H1 (cell line): ENCODE results near the gene DELE1. TPM values are rescaled to one million over a fixed set of nuclear protein-coding genes. Genes with fewer than 3 reads are reported as not detected.

Source experiments
- CTCF ChIA-PET: fragments of 300-600 bp; sonication (Branson Sonifier 250); formaldehyde crosslinking; loops from one replicate; lab custom pipeline; 2021; ENCODE audit not compliant: partially characterized antibody; lab: Charles Lee
- POLR2A ChIA-PET: fragments of 300-600 bp; sonication (Branson Sonifier 250); formaldehyde crosslinking; loops from one replicate; lab custom pipeline; 2021; ENCODE audit warnings: inconsistent platforms; ENCODE audit not compliant: partially characterized antibody; lab: Charles Lee
- DNase-seq, 2 experiments: peaks; one replicate each; pipeline versions ENCODE4 v3.0.0 to v3.0.0-alpha.2; 2010 to 2022; ENCODE audit warnings: low spot score in 2 of 2, low read depth in 1 of 2, mixed read lengths in 1 of 2
- FAIRE-seq: peaks from 2 replicates; lab custom pipeline; 2011; peaks lifted over from hg19 to GRCh38; lab: Jason Lieb, UNC
- H2AFZ ChIP-seq: 2 replicates; pipeline ENCODE4 v1.8.1; 2012; ENCODE audit warnings: low read length, inconsistent platforms
- H2AK5ac ChIP-seq: 2 replicates; pipeline ENCODE4 v1.6.1; 2013; ENCODE audit warnings: low read depth, low read length
- H2BK120ac ChIP-seq: replicated peaks from 2 replicates; pipeline ENCODE3; 2013; ENCODE audit warnings: low read depth, low read length, inconsistent platforms
- H2BK12ac ChIP-seq: 2 replicates; pipeline ENCODE4 v1.6.1; 2013; ENCODE audit warnings: low read depth, low read length
- H2BK15ac ChIP-seq: 2 replicates; pipeline ENCODE4 v1.6.1; 2013; ENCODE audit warnings: low read length
- H2BK20ac ChIP-seq: 2 replicates; pipeline ENCODE4 v1.6.1; 2013; ENCODE audit warnings: low read length
- H2BK5ac ChIP-seq: 2 replicates; pipeline ENCODE4 v1.6.1; 2013; ENCODE audit warnings: low read depth, low read length
- H3K14ac ChIP-seq: 2 replicates; pipeline ENCODE4 v1.6.1; 2013; ENCODE audit warnings: inconsistent platforms; ENCODE audit not compliant: insufficient read length
- H3K18ac ChIP-seq: 2 replicates; pipeline ENCODE4 v1.6.1; 2013; ENCODE audit warnings: low read length; ENCODE audit errors: extremely low read depth
- H3K23ac ChIP-seq: 2 replicates; pipeline ENCODE4 v1.6.1; 2013; ENCODE audit warnings: inconsistent platforms; ENCODE audit not compliant: insufficient read length
- H3K23me2 ChIP-seq: 2 replicates; pipeline ENCODE4 v1.6.1; 2013; ENCODE audit warnings: low read depth, low read length
- H3K27ac ChIP-seq: 2 replicates; pipeline ENCODE4 v1.6.1; 2011; ENCODE audit warnings: low read depth, low read length, inconsistent platforms
- H3K27me3 ChIP-seq, 4 experiments: replicated peaks in 1 of 4; 1 replicate in 1 of 4; 2 replicates in 3 of 4; pipeline versions ENCODE4 v1.6.1 to v1.8.1; 2011 to 2013; ENCODE audit warnings: low read length in 3 of 4, mild to moderate bottlenecking in 3 of 4, inconsistent platforms in 2 of 4, mixed read lengths in 2 of 4, moderate library complexity in 1 of 4; ENCODE audit not compliant: control insufficient read depth in 3 of 4, insufficient read depth in 3 of 4; ENCODE audit errors: extremely low read depth in 1 of 4
- H3K36me3 ChIP-seq, 4 experiments: 2 replicates each; pipeline versions ENCODE4 v1.6.1 to v1.8.1; 2011 to 2013; ENCODE audit warnings: mild to moderate bottlenecking in 4 of 4, low read length in 3 of 4, moderate library complexity in 2 of 4, control low read depth in 1 of 4, inconsistent platforms in 1 of 4; ENCODE audit not compliant: insufficient read depth in 4 of 4, control insufficient read depth in 2 of 4
- H3K4ac ChIP-seq: replicated peaks from 2 replicates; pipeline ENCODE3; 2013; ENCODE audit warnings: low read length, low read depth, mixed read lengths, inconsistent platforms; ENCODE audit not compliant: insufficient read length
- H3K4me1 ChIP-seq, 4 experiments: replicated peaks in 1 of 4; 1 replicate in 1 of 4; 2 replicates in 3 of 4; pipeline versions ENCODE4 v1.6.1 to v1.8.1; 2011 to 2013; ENCODE audit warnings: low read length in 3 of 4, inconsistent platforms in 2 of 4, mixed read lengths in 1 of 4; ENCODE audit not compliant: insufficient read depth in 4 of 4, control insufficient read depth in 3 of 4
- H3K4me2 ChIP-seq, 2 experiments: 2 replicates each; pipeline versions ENCODE4 v1.6.1 to v1.8.1; 2011 to 2013; ENCODE audit warnings: low read depth in 2 of 2, low read length in 2 of 2, control low read depth in 1 of 2, inconsistent platforms in 1 of 2, mild to moderate bottlenecking in 1 of 2; ENCODE audit not compliant: insufficient read depth in 1 of 2
- H3K4me3 ChIP-seq, 4 experiments: fragments of 200-600, 300-600 bp in 1 of 4; sonication (generic), shearing (Covaris generic), sonication (Bioruptor Twin) in 1 of 4; 2 replicates each; pipeline versions ENCODE4 v1.5.1 to v1.8.1; 2011 to 2016; ENCODE audit warnings: low read length in 4 of 4, low read depth in 3 of 4, control low read depth in 2 of 4, inconsistent platforms in 2 of 4, mild to moderate bottlenecking in 2 of 4, mixed read lengths in 1 of 4, moderate library complexity in 1 of 4; ENCODE audit not compliant: insufficient read depth in 2 of 4; ENCODE audit errors: extremely low read depth in 1 of 4
- H3K56ac ChIP-seq: replicated peaks from 2 replicates; pipeline ENCODE3; 2013; ENCODE audit warnings: low read depth, mild to moderate bottlenecking, mixed read lengths, low read length, inconsistent platforms; ENCODE audit not compliant: insufficient read length
- H3K79me1 ChIP-seq: 2 replicates; pipeline ENCODE4 v1.6.1; 2013; ENCODE audit warnings: low read depth, low read length, control low read depth
- H3K79me2 ChIP-seq, 2 experiments: 2 replicates each; pipeline versions ENCODE4 v1.6.1 to v1.8.1; 2012 to 2013; ENCODE audit warnings: low read length in 2 of 2, mild to moderate bottlenecking in 2 of 2, inconsistent platforms in 1 of 2; ENCODE audit not compliant: insufficient read depth in 2 of 2, control insufficient read depth in 1 of 2
- H3K9ac ChIP-seq, 4 experiments: replicated peaks in 1 of 4; 1 replicate in 1 of 4; 2 replicates in 3 of 4; pipeline versions ENCODE4 v1.6.1 to v1.8.1; 2011 to 2013; ENCODE audit warnings: low read depth in 3 of 4, low read length in 3 of 4, control low read depth in 2 of 4, mild to moderate bottlenecking in 2 of 4, moderate library complexity in 2 of 4, inconsistent platforms in 1 of 4; ENCODE audit errors: extremely low read depth in 1 of 4
- H3K9me3 ChIP-seq, 2 experiments: 2 replicates each; pipeline versions ENCODE4 v1.6.1 to v1.8.1; 2012 to 2013; ENCODE audit warnings: mild to moderate bottlenecking in 2 of 2, moderate library complexity in 2 of 2, control low read depth in 1 of 2, inconsistent platforms in 1 of 2, low read depth in 1 of 2, low read length in 1 of 2, mixed read lengths in 1 of 2; ENCODE audit not compliant: insufficient read depth in 2 of 2
- H4K20me1 ChIP-seq, 2 experiments: replicated peaks in 1 of 2; 2 replicates each; pipeline versions ENCODE3 to v1.8.1; 2011 to 2013; ENCODE audit warnings: inconsistent platforms in 2 of 2, low read length in 2 of 2, mild to moderate bottlenecking in 1 of 2; ENCODE audit not compliant: insufficient read depth in 2 of 2, control insufficient read depth in 1 of 2
- H4K5ac ChIP-seq: 2 replicates; pipeline ENCODE4 v1.6.1; 2013; ENCODE audit warnings: low read length, low read depth, mixed read lengths, inconsistent platforms; ENCODE audit not compliant: insufficient read length
- H4K8ac ChIP-seq: 2 replicates; pipeline ENCODE4 v1.8.0; 2013; ENCODE audit warnings: mild to moderate bottlenecking, moderate library complexity, low read length, inconsistent platforms; ENCODE audit not compliant: insufficient read depth; ENCODE audit errors: extremely low read depth
- H4K91ac ChIP-seq: replicated peaks from 2 replicates; pipeline ENCODE3; 2013; ENCODE audit warnings: low read length, mixed read lengths, inconsistent platforms; ENCODE audit not compliant: insufficient read length
- BACH1 ChIP-seq: IDR thresholded peaks from 2 replicates; pipeline ENCODE4 v1.6.1; 2012; ENCODE audit warnings: low read length, improper control_type of control experiment
- EZH2 ChIP-seq: fragments of 200-600 bp; sonication (generic); IDR thresholded peaks from 2 replicates; pipeline ENCODE4 v1.7.1; 2012; ENCODE audit warnings: low read depth, mild to moderate bottlenecking, moderate library complexity, low read length, inconsistent platforms; ENCODE audit not compliant: severe bottlenecking
- GTF2F1 ChIP-seq: IDR thresholded peaks from 2 replicates; pipeline ENCODE4 v1.6.1; 2012; ENCODE audit warnings: low read depth, low read length, improper control_type of control experiment, borderline replicate concordance
- POLR2A ChIP-seq, 2 experiments: IDR thresholded peaks; 1 replicate in 1 of 2; 2 replicates in 1 of 2; pipeline ENCODE4 v1.6.1; 2011; ENCODE audit warnings: low read depth in 2 of 2, low read length in 2 of 2, mild to moderate bottlenecking in 2 of 2; ENCODE audit errors: control extremely low read depth in 1 of 2
- RFX5 ChIP-seq: IDR thresholded peaks from 2 replicates; pipeline ENCODE4 v1.6.1; 2011; ENCODE audit warnings: low read depth, low read length, improper control_type of control experiment, borderline replicate concordance
- WGBS, 2 experiments: shearing (Covaris generic) in 1 of 2; methylation state at CpG; one replicate each; pipeline versions ENCODE4 v1.1.6 to v1.1.7; 2013 to 2015; ENCODE audit warnings: low lambda C conversion rate in 2 of 2, mixed read lengths in 2 of 2, inconsistent platforms in 1 of 2, low coverage in 1 of 2, missing lambda C conversion rate in 1 of 2; ENCODE audit not compliant: insufficient replicate concordance in 2 of 2, insufficient coverage in 1 of 2, insufficient read length in 1 of 2; ENCODE audit errors: extremely low coverage in 1 of 2, missing lambda C conversion rate in 1 of 2; 5-methylcytosine and 5-hydroxymethylcytosine counted together
- long read RNA-seq, 2 experiments: library from RNA in 1 of 2; library from capped mRNA in 1 of 2; stranded (forward); transcript quantifications; one replicate each; pipeline ENCODE4 v2.0.0, GENCODE V29; 2021; ENCODE audit warnings: inconsistent platforms in 1 of 2
- polyA minus RNA-seq, 3 experiments: library from RNA; depleted of rRNA, polyadenylated mRNA; stranded (reverse); fragments of >200 nt; gene quantifications; 1 replicate in 2 of 3; 2 replicates in 1 of 3; pipeline ENCODE4 v1.2.3, GENCODE V29; 2011
- polyA plus RNA-seq, 7 experiments: library from polyadenylated mRNA; depleted of rRNA in 3 of 7; stranded (reverse) in 5 of 7; unstranded in 2 of 7; fragments of >200 nt in 5 of 7; fragments of 200-250 nt in 2 of 7; gene quantifications; 1 replicate in 5 of 7; 2 replicates in 1 of 7; 4 replicates in 1 of 7; pipeline versions ENCODE4 v1.2.1 to v1.2.3, GENCODE V29; 2011 to 2013; ENCODE audit warnings: missing spikeins in 2 of 7, mixed read lengths in 2 of 7
- total RNA-seq: library from RNA; stranded (reverse); fragmentation: NEBNext Ultra II Directional; extraction: Animal tissue kit (Norgen Biotek cat#: 25700); gene quantifications from 2 replicates; pipeline ENCODE4 v1.2.1, GENCODE V29; 2021

Gene DELE1, protein sequence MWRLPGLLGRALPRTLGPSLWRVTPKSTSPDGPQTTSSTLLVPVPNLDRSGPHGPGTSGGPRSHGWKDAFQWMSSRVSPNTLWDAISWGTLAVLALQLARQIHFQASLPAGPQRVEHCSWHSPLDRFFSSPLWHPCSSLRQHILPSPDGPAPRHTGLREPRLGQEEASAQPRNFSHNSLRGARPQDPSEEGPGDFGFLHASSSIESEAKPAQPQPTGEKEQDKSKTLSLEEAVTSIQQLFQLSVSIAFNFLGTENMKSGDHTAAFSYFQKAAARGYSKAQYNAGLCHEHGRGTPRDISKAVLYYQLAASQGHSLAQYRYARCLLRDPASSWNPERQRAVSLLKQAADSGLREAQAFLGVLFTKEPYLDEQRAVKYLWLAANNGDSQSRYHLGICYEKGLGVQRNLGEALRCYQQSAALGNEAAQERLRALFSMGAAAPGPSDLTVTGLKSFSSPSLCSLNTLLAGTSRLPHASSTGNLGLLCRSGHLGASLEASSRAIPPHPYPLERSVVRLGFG
- 59.6 and 61.4 TPM in 2 replicates for total RNA-seq
- polyA plus RNA-seq (2011; rRNA removed) = 114 and 132 TPM in 2 replicates
- polyA plus RNA-seq (2011; cell fraction: cytosol; rRNA removed) = 98.7 TPM
- polyA plus RNA-seq (2011; cell fraction: nucleus; rRNA removed) = 310 TPM
- polyA plus RNA-seq (2012, experiment 1 of 2) = 71.4 to 88.2 TPM (median 72.4 TPM) in 4 replicates
- 49.9 TPM for polyA plus RNA-seq (2012, experiment 2 of 2)
- polyA plus RNA-seq (2013, experiment 1 of 2) = 46.8 TPM
- polyA plus RNA-seq (2013, experiment 2 of 2) = 41.4 TPM
- 84.7 and 92.9 TPM in 2 replicates for polyA minus RNA-seq (2011; rRNA and poly(A)+ RNA removed)
- polyA minus RNA-seq (2011; cell fraction: cytosol; rRNA and poly(A)+ RNA removed) = 35.0 TPM
- polyA minus RNA-seq (2011; cell fraction: nucleus; rRNA and poly(A)+ RNA removed) = 93.7 TPM
- long read RNA-seq, experiment 1, full-length matches to known transcripts = 2 of 29 reads
- long read RNA-seq, experiment 1, partial matches to known transcripts = 14 of 29 reads
- long read RNA-seq, experiment 1, other reads (novel, unspliced or antisense) = 13 of 29 reads
- long read RNA-seq, experiment 2, full-length matches to known transcripts = 3 of 19 reads
- long read RNA-seq, experiment 2, partial matches to known transcripts = 7 of 19 reads
- long read RNA-seq, experiment 2, other reads (novel, unspliced or antisense) = 9 of 19 reads

DNA sequence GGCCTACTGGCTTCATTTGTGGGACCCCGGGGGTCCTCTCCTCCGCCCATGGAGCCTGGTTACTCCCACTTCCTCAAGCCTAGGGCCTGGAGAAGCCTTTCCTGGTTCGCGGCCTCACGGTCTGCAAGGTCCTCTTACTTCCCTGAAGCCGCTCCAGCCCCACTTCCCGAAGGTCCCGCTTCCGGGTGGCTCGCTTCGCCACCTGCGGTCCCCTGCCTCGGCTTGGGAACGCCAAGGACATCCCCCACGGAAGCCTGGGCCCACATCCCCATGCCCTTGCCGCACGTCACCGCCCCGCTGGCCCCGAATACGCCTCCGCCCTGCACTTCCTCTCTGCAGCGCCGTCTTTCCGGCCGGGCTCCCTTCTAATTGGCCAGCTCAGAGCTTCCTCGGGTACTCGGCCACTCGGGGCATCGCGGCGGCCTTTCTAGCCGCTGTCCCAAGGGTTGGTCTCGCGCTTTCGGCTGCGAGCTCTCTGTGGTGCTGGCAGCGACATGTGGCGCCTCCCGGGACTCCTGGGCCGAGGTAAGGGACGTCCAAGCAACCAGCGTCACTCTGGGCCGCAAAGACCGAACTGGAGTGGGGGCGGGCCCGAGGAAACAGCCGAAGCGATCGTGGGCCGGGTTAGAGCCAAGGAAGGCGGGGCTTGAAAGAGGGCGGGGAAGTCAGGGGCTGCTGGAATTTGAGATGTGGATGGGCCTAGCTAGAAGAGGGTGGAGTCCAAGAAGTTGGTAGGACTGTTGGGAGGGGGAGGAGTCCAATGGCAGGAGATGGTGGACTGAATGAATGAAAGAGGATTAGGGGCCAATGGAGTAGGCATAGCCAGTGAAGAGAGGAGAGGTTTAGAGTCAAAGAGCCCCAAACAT, at the start of gene DELE1:
DELE1 (plus strand) TSS at position 424 of the 866 bp plus-strand sequence; CDS start at position 495, 71 bp downstream.
- Histone ChIP-seq H3K23ac (no peak within 1 kb of the TSS), H4K8ac (peak within 1 kb of the TSS; percentile 94)
- WGBS, 2 experiments = 4% methylated on average over 53 of the region's 53 CpGs; no CpG with 5 or more reads in 1 of the 2 experiments
- no peak for TF ChIP-seq EZH2
- no peak for TF ChIP-seq RFX5
- peak; percentile 42; the same call in 1 of the 2 replicates for TF ChIP-seq BACH1
- 0 out of 2 replicates have a peak, but pooled peaks have one; percentile 17 for TF ChIP-seq GTF2F1
- peak in 1 of 2 experiments; percentile 84; a peak in 2 of 3 replicates for TF ChIP-seq POLR2A (IDR thresholded peaks at IDR 0.05; ENCODE audit: control extremely low read depth in 1 of 2, low read depth in 2 of 2, low read length in 2 of 2)

More for the DNA sequence above, at the start of gene DELE1:
- peak; percentile 69 to 90 for DNase-seq
- peak within 1 kb of the TSS; percentile 95 for H3K18ac ChIP-seq
- H3K27me3 ChIP-seq = no peaks in the 10 kb centered on the region
- H3K4me3 ChIP-seq = peak within 1 kb of the TSS; percentile 68 to 84 (median 74)
- peaks cover 0 to 3% (median 3%) of the 10 kb centered on the region in 4 experiments; a peak in 3 of 7 replicates for H3K4me1 ChIP-seq
- peak within 1 kb of the TSS; percentile 93 for H4K5ac ChIP-seq
- peaks cover 4 to 9% of the 10 kb centered on the region in 2 experiments; a peak in 2 of 4 replicates for H3K79me2 ChIP-seq
- no peak within 1 kb of the TSS; the same call in 1 of the 2 replicates for H2AFZ ChIP-seq
- H4K91ac ChIP-seq = peak within 1 kb of the TSS; percentile 92
- peaks cover 0 to 3% of the 10 kb centered on the region in 2 experiments for H4K20me1 ChIP-seq
- CTCF ChIA-PET = interaction anchor here (0.7 to 5.2 kb wide), 13 partner anchors 8 to 242 kb away, joined by 3 to 34 read pairs (median 4); partner anchors contain the start of genes ARAP3 and PCDH1
- H3K23me2 ChIP-seq = peaks cover 10% of the 10 kb centered on the region
- peak within 1 kb of the TSS; percentile 10 for H2BK120ac ChIP-seq
- peak within 1 kb of the TSS; percentile 87 for H3K4ac ChIP-seq
- peak within 1 kb of the TSS; percentile 55 to 77 (median 66) for H3K9ac ChIP-seq
- POLR2A ChIA-PET = interaction anchor here (0.8 to 7.3 kb wide), 16 partner anchors 8 to 305 kb away, joined by 3 to 66 read pairs (median 4); partner anchors contain the start of genes DIAPH1 and PCDH12
- peak within 1 kb of the TSS; percentile 96 for H2BK5ac ChIP-seq
- H3K4me2 ChIP-seq = peak within 1 kb of the TSS; percentile 74 to 84
- no peak within 1 kb of the TSS for H3K14ac ChIP-seq
- H3K9me3 ChIP-seq = no peaks in the 10 kb centered on the region
- peak within 1 kb of the TSS; percentile 65; the same call in 1 of the 2 replicates for H2AK5ac ChIP-seq
- no peak within 1 kb of the TSS for H2BK20ac ChIP-seq
- H3K79me1 ChIP-seq = peaks cover 5% of the 10 kb centered on the region; the same call in 1 of the 2 replicates
- H3K27ac ChIP-seq = peak within 1 kb of the TSS; percentile 71; the same call in 1 of the 2 replicates
- H2BK15ac ChIP-seq = 0 out of 2 replicates have a peak within 1 kb of the TSS, but pooled peaks have one; percentile 29
- peaks cover 11 to 33% (median 25%) of the 10 kb centered on the region in 4 experiments for H3K36me3 ChIP-seq
- H2BK12ac ChIP-seq = no peak within 1 kb of the TSS
- FAIRE-seq = peak; percentile 83
- peak within 1 kb of the TSS; percentile 89 for H3K56ac ChIP-seq
